Effector CD4-positive, alpha-beta T cell (primary cell): Measurements from ENCODE around the gene TMEM116.
"Not testable (repeated sequence)": the region's sequence is repeated elsewhere in the genome, so short reads cannot be mapped to it uniquely, and the experiment has no call there.

ENCODE experiments used
- DNase-seq: peaks from one replicate; pipeline ENCODE4 v3.0.0-alpha.2; 2020

The TMEM116 gene

DNA sequence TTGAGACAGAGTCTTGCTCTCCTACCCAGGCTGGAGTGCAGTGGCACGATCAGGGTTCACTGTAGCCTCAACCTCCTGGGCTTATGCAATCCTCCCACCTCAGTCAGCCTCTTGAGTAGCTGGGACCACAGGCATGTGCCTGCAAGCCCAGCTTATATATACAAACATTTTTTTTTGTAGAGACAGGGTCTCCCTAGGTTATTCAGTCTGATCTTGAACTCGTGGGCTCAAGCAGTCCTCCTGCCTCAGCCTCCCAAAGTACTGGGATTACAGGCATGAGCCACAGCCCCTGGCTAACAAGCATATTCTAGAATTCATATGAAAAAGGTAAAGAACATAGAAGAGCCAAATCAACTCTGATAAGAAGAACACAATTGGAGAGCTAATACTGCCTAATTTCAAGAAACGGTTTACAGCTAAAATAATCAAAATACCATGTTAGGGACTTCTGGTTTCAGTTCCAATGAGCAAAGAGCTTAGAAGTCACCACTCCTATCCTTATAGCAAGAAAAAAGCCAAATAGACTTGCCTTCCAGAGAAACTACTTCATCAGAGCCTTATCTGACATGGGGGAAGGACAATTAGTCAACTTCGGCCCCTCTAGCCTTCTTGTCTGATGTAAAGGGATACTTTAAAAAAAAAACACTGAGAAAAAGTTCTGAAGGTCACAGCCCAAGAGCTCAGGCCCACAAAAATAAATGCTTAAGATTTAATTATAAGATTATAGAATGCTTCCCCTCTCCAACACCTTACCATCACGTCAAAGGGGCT, 37.6 kb downstream of the TMEM116 start:
- DNase-seq, result no peak

DNA sequence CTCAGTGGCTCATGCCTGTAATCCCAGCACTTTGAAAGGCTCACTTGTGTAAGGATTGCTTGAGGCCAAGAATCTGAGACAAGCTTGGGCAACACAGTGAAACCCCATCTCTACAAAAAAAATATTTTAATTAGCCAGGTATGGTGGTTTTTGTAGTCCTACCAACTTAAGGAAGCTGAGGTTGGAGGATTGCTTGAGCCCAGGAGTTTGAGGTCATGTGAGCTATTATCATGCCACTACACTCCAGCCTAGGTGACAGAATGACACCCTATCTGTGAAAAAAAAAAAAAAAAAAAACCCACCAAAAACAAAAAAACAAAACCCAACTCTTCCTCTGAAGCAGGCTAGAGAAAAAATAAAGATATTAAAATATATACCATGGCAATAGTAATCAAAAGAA, 41.2 kb downstream of the TMEM116 start:
- DNase-seq, result no peak

DNA sequence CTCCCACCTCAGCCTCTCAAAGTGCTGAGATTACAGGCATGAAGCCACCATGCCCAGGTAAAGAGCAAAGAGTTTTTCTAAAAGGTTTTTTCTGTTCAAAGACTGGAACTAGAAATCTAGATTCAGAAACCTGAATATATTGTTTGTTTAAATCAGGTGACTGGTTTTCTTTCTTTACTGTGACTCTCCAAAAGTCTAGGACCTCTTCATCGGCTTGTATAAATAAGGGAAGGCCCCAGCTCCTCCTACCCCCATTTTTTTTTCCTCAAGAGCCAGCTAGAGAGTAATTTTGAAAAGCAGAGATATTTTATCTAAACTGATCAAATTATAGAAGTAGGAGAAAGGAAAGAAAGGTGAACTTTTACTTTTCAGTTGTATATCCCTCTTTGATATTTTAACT, 48.0 kb downstream of the TMEM116 start:
- DNase-seq, result no peak

- DNase-seq, result not testable (repeated sequence)
Observed at GRCh38 chr12:111959518-111959917, 53.4 kb downstream of the TMEM116 start.

DNA sequence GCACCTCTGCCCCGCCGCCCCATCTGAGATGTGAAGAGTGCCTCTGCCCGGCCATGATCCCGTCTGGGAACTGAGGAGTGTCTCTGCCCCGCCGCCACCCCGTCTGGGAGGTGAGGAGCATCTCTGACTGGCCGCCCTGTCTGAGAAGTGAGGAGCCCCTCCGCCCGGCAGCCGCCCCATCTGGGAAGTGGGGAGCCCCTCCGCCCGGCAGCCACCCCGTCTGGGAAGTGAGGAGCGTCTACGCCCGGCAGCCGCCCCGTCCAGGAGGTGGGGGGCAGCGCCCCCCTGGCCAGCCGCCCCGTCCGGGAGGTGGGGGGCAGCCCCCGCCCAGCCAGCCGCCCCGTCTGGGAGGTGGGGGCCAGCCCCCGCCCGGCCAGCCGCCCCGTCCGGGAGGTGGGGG, 55.7 kb downstream of the TMEM116 start:
- not testable (repeated sequence) for DNase-seq

- DNase-seq, result no peak
Observed at GRCh38 chr12:111954969-111955368, 58.0 kb downstream of the TMEM116 start.

GRCh38 chr12:111953455-111953854, 59.5 kb downstream of the TMEM116 start:
- no peak for DNase-seq

DNA sequence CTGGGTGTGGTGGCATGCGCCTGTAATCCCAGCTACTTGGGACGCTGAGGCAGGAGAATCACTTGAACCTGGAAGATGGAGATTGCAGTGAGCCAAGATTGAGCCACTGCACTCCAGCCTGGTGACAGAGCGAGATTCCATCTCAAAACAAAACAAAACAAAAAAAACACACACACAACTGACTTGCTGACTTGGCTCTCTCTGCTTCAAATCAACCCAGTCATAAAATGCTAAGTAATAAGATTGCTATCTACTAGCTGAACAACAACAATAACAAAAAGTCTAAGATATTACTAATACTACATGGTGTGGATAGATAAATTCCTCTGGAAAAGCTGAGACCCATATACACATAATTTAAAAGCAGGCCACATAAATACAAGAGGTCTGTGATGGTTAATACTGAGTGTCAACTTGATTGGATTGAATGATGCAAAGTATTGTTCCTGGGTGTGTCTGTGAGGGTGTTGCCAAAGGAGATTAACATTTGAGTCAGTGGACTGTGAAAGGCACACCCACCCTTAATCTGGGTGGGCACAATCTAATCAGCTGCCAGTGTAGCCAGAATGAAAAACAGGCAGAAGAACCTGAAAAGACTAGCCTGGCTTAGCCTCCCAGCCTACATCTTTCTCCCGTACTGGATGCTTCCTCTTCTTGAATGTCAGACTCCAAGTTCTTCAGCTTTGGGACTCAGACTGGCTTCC, 60.7 kb downstream of the TMEM116 start:
- not testable (repeated sequence) for DNase-seq

DNA sequence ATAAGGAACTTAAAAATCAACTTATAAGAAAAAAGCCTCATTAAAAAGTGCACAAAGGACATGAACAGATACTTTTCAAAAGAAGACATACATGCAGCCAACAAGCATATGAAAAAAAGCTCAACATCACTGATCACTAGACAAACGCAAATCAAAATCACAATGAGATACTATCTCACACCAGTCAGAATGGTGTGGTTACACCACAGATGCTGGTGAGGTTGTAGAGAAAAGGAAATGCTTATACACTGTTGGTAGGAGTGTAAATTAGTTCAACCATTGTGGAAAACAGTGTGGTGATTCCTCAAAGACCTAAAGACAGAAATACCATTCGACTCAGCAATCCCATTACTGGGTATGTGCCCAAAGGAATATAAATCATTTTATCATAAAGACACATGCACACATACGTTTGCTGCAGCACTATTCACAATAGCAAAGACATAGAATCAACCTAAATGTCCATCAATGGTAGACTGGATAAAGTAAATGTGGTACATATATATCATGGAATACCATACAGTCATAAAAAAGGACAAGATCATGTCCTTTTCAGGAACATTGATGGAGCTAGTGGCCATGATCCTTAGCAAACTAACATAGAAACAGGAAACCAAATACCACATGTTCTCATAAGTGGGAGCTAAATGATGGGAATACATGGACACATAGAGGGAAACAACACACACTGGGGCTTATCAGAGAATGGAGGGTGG, 61.8 kb downstream of the TMEM116 start:
- not testable (repeated sequence) for DNase-seq

DNA sequence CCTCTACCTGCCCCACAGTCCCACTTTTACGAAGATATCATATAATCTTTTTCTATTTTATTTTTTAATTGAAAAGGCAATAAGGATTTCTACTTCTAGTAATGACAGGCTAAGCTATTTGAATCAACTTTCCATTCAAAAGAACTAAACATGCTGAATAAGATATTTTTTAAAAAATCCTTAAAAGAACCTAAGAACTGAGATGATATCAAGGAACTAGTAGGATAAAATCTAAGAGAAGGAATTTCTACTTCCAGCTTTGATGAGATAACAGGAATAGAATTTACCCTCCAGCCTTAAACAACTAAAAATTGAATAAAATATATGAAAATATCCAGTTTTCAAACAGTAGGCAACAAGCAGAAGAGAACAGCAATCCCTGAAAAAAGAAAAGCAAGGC, 69.0 kb downstream of the TMEM116 start:
- no peak for DNase-seq

- DNase-seq, result no peak
Observed at GRCh38 chr12:111942557-111942956, 70.4 kb downstream of the TMEM116 start.

- no peak for DNase-seq
Observed at GRCh38 chr12:111937429-111937828, 75.5 kb downstream of the TMEM116 start.

DNA sequence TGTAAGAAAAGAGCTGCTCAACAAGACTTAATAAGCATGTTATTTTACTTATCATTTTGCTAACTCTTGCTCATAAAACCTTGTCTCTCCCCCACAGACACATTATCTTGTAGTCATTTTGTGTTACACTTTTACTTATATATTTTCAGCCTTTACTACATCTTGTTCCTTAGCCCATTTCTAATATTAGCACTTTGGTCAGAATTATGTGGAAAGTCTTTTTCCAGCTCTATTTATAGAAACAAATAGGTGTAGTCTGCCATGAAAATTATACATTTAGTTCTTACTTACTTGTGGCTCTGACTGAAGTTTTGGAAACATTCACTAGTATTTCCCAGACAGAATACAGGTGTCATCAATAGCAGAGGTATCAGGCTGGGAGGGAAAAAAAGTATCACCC, 76.1 kb downstream of the TMEM116 start:
- no peak for DNase-seq

GRCh38 chr12:111932241-111932640, 80.7 kb downstream of the TMEM116 start:
- DNase-seq, result no peak

DNA sequence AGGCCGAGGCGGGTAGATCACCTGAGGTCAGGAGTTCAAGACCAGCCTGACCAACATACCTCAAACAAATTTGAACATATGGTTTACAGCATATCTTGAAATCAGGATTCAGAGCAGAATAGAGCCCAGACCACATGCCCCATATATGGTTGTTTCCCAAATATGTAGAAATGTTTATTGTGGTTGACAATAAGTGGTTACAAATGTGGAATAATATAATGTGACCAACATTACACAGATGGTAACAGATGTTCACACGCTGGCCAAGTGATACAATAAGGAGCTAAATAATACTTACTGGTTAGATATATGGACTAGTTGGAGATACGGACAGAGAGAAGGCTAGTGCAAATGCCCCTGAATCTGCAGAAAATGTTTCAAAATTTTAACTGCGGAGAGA, 85.6 kb downstream of the TMEM116 start:
- DNase-seq, result no peak

DNA sequence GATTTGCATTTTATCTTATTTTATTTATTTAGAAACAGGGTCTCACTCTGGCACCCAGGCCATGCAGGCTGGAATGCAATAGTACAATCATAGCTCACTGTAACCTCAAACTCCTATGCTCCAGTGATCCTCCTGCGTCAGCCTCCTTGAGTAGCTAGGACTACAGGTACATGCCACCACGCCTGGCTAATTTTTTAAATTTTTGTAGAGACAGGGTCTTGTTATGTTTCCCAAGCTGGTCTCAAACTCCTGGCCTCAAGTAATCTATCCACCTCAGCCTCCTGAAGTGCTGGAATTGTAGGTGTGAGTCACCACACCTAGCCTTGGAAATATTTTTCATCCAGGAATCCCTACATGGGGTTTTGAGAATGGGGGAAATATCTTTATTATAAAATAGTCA, 86.3 kb downstream of the TMEM116 start:
- DNase-seq, result no peak

- no peak for DNase-seq
Observed at GRCh38 chr12:111925171-111925570, 87.8 kb downstream of the TMEM116 start.

GRCh38 chr12:111907740-111908139, 105.2 kb downstream of the TMEM116 start:
- DNase-seq, result no peak

DNA sequence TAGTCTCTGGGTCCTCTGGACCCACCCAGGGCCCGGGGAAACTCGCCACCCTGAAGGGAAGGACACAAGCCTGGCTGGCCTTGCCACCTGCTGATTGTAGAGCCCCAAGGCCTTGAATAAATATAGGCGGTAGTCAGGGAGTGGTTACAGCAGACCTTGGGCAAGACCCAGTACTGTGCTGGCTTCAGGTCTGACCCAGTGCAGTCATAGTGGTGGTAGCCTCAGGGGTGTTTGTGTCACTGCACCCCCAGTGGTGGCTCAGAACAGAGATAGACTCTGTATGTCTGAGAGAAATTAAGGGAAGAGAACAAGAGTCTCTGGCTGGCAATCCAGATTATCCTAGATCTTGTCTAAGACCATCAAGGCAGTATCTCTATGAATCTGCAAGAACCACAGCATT, 107.5 kb downstream of the TMEM116 start:
- DNase-seq, result no peak

- no peak for DNase-seq
Observed at GRCh38 chr12:111904446-111904975, 108.5 kb downstream of the TMEM116 start.

DNA sequence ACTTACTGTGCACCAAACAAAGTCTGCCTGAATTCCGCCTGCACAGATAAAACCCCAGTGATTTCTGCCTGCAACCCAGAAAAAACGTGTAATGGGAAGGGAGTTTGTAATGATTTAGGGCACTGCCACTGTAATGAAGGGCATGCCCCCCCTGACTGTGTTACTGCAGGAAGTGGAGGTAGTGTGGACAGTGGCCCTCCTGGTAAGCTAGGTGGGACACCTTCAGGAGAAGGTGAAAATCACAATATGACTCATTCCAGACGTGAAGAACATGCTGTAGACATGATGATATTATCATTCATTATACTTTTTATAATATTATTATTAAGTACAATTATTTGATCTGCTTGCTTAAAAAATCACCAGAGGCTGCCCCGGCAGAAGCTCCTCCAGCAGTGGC, 111.8 kb downstream of the TMEM116 start:
- no peak for DNase-seq

DNA sequence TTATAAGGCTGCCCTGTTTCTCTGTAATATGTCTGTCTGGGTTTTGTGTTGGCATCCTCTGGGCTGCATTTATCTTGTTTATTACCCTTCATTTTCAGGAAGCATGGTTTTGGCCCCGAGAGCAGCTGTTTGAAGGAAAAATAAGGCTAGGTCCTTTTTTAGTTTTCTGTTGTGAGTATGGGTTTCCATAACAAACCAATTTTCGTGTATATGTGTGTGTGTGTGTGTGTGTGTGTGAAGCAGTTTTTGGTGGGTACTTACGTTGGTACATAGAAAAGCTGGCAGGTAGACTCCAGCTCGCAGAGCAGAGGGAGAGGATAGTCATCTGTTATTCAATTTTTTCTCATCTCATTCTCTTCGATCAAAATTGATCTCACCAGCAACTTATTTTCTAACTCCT, 118.4 kb downstream of the TMEM116 start:
- no peak for DNase-seq

GRCh38 chr12:111893287-111893686, 119.7 kb downstream of the TMEM116 start:
- no peak for DNase-seq
